HFF-Myc (cell line): Measurements from ENCODE around the gene AP2A2.
A peak's percentile ranks its signal among the peaks of the same experiment; 100 is the strongest.

ENCODE experiments used
- DNase-seq: peaks from one replicate; pipeline ENCODE4 v3.0.0-alpha.2; 2011; ENCODE audit warnings: low read depth; ENCODE audit errors: extremely low read depth
- H3K4me3 ChIP-seq: replicated peaks from 2 replicates; pipeline ENCODE4 v1.5.1; 2011; ENCODE audit warnings: low read depth, mild to moderate bottlenecking, control low read depth, low read length
- TF ChIP-seq, protein P1 (sequence below): IDR thresholded peaks from 2 replicates; pipeline ENCODE4 v1.5.1; 2012; ENCODE audit warnings: mild to moderate bottlenecking, low read depth, low read length, control low read depth; ENCODE audit errors: missing control alignments

AP2A2 gene

DNA sequence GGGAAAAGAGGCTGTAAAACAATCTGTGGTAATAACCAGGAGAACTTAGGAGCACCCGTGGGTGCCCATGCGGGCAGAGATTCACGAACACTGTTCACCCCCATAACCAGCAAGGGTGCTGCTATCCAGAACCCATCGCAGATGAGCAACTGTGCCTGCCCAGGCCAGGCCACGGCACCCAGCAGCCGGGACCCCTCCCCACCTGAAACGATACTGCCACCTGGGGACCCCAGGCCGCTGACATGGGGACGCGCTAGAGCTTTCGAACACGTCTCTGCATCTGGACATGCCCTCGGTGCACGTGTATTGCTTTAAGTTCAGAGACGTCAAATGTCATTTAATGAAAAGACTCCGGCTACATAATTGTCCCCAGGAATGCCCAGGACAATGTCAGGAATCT lies 134.7 kb downstream of the AP2A2 start:
- no peak for DNase-seq
- TF ChIP-seq, protein P1, sequence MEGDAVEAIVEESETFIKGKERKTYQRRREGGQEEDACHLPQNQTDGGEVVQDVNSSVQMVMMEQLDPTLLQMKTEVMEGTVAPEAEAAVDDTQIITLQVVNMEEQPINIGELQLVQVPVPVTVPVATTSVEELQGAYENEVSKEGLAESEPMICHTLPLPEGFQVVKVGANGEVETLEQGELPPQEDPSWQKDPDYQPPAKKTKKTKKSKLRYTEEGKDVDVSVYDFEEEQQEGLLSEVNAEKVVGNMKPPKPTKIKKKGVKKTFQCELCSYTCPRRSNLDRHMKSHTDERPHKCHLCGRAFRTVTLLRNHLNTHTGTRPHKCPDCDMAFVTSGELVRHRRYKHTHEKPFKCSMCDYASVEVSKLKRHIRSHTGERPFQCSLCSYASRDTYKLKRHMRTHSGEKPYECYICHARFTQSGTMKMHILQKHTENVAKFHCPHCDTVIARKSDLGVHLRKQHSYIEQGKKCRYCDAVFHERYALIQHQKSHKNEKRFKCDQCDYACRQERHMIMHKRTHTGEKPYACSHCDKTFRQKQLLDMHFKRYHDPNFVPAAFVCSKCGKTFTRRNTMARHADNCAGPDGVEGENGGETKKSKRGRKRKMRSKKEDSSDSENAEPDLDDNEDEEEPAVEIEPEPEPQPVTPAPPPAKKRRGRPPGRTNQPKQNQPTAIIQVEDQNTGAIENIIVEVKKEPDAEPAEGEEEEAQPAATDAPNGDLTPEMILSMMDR, result no peak
- no peak overlapping the region for H3K4me3 ChIP-seq

DNA sequence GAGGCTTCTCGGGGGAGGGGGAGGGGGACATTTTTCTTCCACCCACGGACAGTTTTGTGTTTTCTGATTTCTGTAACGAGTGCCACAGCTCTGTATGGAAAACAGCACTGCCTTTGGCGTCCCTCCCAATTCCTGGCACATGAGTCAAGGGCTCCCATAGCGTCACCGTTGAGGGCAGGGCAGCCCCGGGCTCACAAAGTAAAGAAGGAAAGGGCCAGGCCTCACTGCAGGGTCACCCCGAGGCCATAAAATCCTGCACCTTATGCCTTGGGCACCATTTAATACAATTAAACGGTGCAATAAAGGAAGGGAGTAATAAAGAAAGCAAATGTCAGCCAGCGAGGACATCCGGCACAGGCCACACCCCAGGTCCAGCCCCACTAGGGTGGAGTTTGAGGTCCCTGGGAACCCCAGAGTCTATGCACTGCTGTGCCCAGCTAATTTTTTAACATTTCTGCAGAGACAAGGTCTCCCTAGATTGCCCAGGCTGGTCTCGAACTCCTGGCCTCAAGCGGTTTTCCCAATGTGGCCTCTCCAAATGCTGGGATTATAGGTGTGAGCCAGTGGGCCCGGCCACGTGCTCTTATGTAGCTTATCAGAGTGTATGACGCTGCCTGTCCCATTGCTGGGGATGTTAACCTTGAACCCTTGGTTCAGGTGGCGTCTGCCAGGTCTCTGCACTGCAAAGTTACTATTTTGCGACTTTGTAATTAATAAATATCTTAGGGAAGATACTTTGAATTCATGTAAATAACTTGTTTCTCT lies 135.4 kb downstream of the AP2A2 start:
- H3K4me3 ChIP-seq, result no peak overlapping the region
- DNase-seq, result peak; percentile 25
- TF ChIP-seq, protein P1, result no peak
